Stomach (tissue), 9 donors: ENCODE data around the gene KLHL29. TPM values are rescaled to one million over a fixed set of nuclear protein-coding genes. Genes with fewer than 3 reads are reported as not detected.
A peak's percentile ranks its signal among the peaks of the same experiment; 100 is the strongest.

Experiments used
- DNase-seq, 2 donors: peaks; one replicate each; pipeline versions ENCODE4 v3.0.0 to v3.0.0-alpha.2; 2013 to 2019
- H3K27ac ChIP-seq, 5 donors: fragments of 200-600 bp in 4 of 5; sonication (generic) in 4 of 5; one replicate each; pipeline ENCODE4 v1.5.1; 2013 to 2019; ENCODE audit warnings: mild to moderate bottlenecking in 1 of 5, moderate library complexity in 1 of 5
- H3K27me3 ChIP-seq, 3 donors: fragments of 200-600 bp; sonication (generic); one replicate each; pipeline ENCODE4 v1.5.1; 2017 to 2019; ENCODE audit warnings: mixed run types in 1 of 3
- H3K36me3 ChIP-seq, 4 donors: fragments of 200-600 bp; sonication (generic); 1 replicate in 3 of 4; 2 replicates in 1 of 4; pipeline ENCODE4 v1.5.1; 2016 to 2019
- H3K4me1 ChIP-seq, 4 donors: fragments of 200-600 bp; sonication (generic); one replicate each; pipeline ENCODE4 v1.5.1; 2016 to 2019
- H3K4me3 ChIP-seq, 4 donors: fragments of 200-600 bp; sonication (generic) in 3 of 4; one replicate each; pipeline ENCODE4 v1.5.1; 2016 to 2019; ENCODE audit warnings: mild to moderate bottlenecking in 1 of 4
- H3K9me3 ChIP-seq, 4 donors: fragments of 200-600 bp; sonication (generic); one replicate each; pipeline ENCODE4 v1.5.1; 2016 to 2019
- EP300 ChIP-seq: sonication (generic); formaldehyde crosslinking; IDR thresholded peaks from one replicate; pipeline ENCODE4 v1.6.1; 2017; ENCODE audit warnings: antibody characterized with exemption
- POLR2A ChIP-seq, 4 donors: fragments of 450-650 bp; IDR thresholded peaks; one replicate each; pipeline ENCODE4 v1.6.1; 2016; ENCODE audit warnings: antibody characterized with exemption in 4 of 4, control low read depth in 2 of 4, mild to moderate bottlenecking in 1 of 4, moderate library complexity in 1 of 4
- POLR2AphosphoS5 ChIP-seq, 3 donors: sonication (generic); formaldehyde crosslinking; IDR thresholded peaks; one replicate each; pipeline ENCODE4 v1.6.1; 2016; ENCODE audit warnings: antibody characterized with exemption in 3 of 3
- WGBS, 5 donors: extraction: QIAGEN DNeasy Blood & Tissue Kit in 3 of 5; methylation state at CpG; one replicate each; pipeline versions ENCODE4 v1.1.5 to v1.1.7; 2013 to 2018; 5-methylcytosine and 5-hydroxymethylcytosine counted together
- intact Hi-C: fragments of 100-400 bp; cut with DNase I; formaldehyde crosslinking; loops from one replicate; pipeline ENCODE4 v1.15.1; 2023; ENCODE audit warnings: low total_unique reads
- polyA plus RNA-seq, 3 donors: library from polyadenylated mRNA; stranded (reverse); fragments of 200-250 nt; gene quantifications; one replicate each; pipeline ENCODE4 v1.2.3, GENCODE V29; 2013
- total RNA-seq, 5 donors: library from RNA; depleted of rRNA; stranded (reverse); fragments of >200 nt; gene quantifications; one replicate each; pipeline versions ENCODE4 v1.1.0 to v1.2.3, GENCODE V29; 2014 to 2016
- TF ChIP-seq, protein P1 (sequence below), 7 experiments: fragments of 450-650 bp in 4 of 7; fragments of 200-600 bp in 3 of 7; sonication (generic) in 3 of 7; IDR thresholded peaks; one replicate each; pipeline ENCODE4 v1.5.1; 2016 to 2019; ENCODE audit warnings: antibody characterized with exemption in 7 of 7, control low read depth in 2 of 7, mild to moderate bottlenecking in 1 of 7
- donor health status: healthy with polysubstance abuse.
- donor health status: Bipolar disorder and iron deficiency.
- donor health status: healthy.

The KLHL29 gene
- total and polyA plus RNA-seq, 8 donors, result under 0.01 to 6.6 (median 1.3) TPM

DNA sequence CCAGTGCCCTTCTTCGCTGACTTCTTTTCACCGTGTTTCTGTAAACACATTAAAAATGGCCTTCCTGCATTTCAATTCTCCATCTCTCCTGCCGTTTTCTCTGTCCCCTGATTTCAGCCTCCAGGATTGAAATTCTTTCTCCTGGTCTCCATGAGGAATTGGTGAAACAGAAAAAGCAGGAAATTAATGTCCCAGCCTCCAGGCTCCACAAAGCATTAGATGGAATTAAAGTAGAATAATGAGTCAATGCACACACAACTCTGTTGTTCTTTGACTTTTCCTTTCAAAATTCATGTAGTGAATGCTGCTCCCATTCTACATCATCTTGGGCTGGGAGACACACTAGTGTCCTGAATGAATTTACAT, 209.5 kb downstream of the KLHL29 start:
- Histone ChIP-seq H3K9me3 (no peaks in the 10 kb centered on the region), H3K4me3 (peak overlapping the region in 1 of 4 donors; percentile 14), H3K27me3 (peaks cover 0 to 16% (median 0%) of the 10 kb centered on the region in 3 donors), H3K27ac (peak overlapping the region in 3 of 5 donors; percentile 68 to 91 (median 77)), H3K36me3 (no peaks in the 10 kb centered on the region), H3K4me1 (peaks cover 0 to 80% (median 35%) of the 10 kb centered on the region in 4 donors)
- intact Hi-C loops, result no loop called here
- 28 to 44% (median 35%) methylated on average over 3 of the region's 3 CpGs for WGBS, 5 donors
- TF ChIP-seq POLR2A (IDR thresholded peaks at IDR 0.05) (no peak), EP300 (no peak), POLR2AphosphoS5 (IDR thresholded peaks at IDR 0.05) (no peak)
- TF ChIP-seq, protein P1, sequence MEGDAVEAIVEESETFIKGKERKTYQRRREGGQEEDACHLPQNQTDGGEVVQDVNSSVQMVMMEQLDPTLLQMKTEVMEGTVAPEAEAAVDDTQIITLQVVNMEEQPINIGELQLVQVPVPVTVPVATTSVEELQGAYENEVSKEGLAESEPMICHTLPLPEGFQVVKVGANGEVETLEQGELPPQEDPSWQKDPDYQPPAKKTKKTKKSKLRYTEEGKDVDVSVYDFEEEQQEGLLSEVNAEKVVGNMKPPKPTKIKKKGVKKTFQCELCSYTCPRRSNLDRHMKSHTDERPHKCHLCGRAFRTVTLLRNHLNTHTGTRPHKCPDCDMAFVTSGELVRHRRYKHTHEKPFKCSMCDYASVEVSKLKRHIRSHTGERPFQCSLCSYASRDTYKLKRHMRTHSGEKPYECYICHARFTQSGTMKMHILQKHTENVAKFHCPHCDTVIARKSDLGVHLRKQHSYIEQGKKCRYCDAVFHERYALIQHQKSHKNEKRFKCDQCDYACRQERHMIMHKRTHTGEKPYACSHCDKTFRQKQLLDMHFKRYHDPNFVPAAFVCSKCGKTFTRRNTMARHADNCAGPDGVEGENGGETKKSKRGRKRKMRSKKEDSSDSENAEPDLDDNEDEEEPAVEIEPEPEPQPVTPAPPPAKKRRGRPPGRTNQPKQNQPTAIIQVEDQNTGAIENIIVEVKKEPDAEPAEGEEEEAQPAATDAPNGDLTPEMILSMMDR (IDR thresholded peaks at IDR 0.05), result no peak
- no peak for DNase-seq

DNA sequence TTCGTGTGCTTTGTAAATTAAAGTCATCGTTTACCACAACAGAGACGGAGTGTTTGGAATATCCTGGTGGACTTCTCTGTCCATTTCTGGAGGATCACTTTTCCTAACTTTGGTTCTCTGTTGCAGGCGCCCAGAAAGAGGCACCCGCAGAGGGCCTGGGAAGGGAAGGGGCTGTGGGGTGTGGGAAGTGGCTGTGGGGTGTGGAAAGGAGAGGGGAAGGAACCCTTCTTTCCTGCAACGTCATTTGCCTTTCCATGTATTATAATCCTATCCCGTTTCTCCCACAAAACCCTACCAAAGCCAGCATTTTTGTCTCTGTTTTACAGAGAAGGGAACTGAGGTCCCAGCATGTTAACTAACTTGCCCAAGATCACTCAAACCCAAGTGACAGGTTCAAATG, 210.0 kb downstream of the KLHL29 start:
- Histone ChIP-seq H3K4me3 (no peak overlapping the region), H3K4me1 (peaks cover 0 to 74% (median 34%) of the 10 kb centered on the region in 4 donors), H3K27ac (peak overlapping the region in 3 of 5 donors; percentile 68 to 91 (median 77)), H3K27me3 (peaks cover 0 to 16% (median 0%) of the 10 kb centered on the region in 3 donors), H3K9me3 (no peaks in the 10 kb centered on the region), H3K36me3 (no peaks in the 10 kb centered on the region)
- no peak for DNase-seq
- intact Hi-C loops, result no loop called here
- TF ChIP-seq EP300 (no peak), POLR2AphosphoS5 (IDR thresholded peaks at IDR 0.05) (no peak), POLR2A (IDR thresholded peaks at IDR 0.05) (no peak)
- TF ChIP-seq, protein P1 (IDR thresholded peaks at IDR 0.05), result no peak
- 81 to 85% (median 83%) methylated on average over 7 of the region's 7 CpGs for WGBS, 5 donors

DNA sequence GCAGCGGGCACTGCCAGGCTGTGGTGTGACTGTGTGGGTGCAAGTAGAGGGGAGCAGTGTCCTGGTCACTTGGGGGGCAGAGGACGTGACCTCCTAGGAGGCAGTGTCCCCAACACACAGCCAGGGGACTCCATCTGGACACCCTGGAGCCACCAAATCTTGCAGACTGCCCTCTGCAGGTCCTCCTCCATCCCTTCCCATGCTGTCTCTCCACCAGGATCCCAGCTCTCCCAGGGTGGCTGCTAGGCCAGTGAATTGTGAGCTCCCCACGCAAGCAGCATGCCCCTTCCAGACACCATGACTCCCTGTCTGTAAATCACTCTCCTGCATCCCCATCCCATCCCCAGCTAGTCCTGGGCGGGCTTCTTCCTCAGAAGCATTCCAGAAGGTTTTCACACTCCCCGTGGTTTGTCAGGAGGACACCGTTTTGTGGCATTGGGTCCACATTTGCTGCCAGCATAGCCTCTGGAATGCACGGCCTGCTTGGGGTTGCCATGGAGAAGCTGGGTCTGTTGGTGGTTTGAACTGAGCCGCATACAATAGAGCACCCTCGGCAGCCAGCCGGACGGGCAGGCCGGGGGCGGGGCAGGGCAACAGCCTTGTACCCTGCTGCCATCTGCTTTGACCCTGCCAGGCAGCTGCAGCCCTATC, 210.7 kb downstream of the KLHL29 start:
- peak in 1 of 2 donors; percentile 83 for DNase-seq
- Histone ChIP-seq H3K4me1 (peaks cover 0 to 72% (median 32%) of the 10 kb centered on the region in 4 donors), H3K27me3 (peaks cover 0 to 16% (median 0%) of the 10 kb centered on the region in 3 donors), H3K9me3 (no peaks in the 10 kb centered on the region), H3K27ac (peak overlapping the region in 3 of 5 donors; percentile 68 to 91 (median 77)), H3K36me3 (no peaks in the 10 kb centered on the region), H3K4me3 (no peak overlapping the region)
- TF ChIP-seq, protein P1 (IDR thresholded peaks at IDR 0.05), result no peak
- TF ChIP-seq POLR2AphosphoS5 (IDR thresholded peaks at IDR 0.05) (peak in 1 of 3 donors; percentile 36), POLR2A (IDR thresholded peaks at IDR 0.05) (no peak), EP300 (no peak)
- intact Hi-C loops, result no loop called here
- 42 to 65% (median 47%) methylated on average over 6 to 13 of the region's 13 CpGs for WGBS, 5 donors

DNA sequence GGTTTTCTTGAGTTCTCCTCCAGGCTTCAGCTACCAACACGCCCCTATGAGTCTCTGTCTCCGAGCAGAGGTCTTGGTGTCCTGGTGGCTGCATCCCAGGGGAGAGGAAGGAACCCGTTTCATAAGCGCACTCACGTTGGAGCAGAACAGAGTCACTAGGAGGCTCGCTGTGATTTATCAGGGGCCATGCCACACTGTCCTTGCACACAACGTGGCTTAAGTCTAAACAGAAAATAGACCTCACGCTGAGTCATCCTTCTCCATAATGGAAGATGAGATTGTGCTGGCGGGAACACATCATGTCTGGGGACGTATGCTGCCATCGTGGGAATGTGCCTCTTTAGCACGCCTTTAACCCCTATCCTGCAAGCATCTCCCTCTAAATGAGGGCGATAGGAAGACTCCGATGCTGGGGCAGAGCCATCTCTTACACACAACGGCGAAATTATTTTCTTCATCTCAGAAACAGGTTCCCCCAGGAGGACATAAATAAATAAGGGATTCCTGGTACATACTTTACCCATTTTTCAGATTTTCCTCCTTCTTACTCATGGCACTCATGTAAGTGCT, 211.4 kb downstream of the KLHL29 start:
- peak overlapping the region in 3 of 5 donors; percentile 68 to 91 (median 77) for H3K27ac ChIP-seq
- intact Hi-C loops, result no loop called here
- no peak overlapping the region for H3K4me3 ChIP-seq
- DNase-seq, result no peak
- TF ChIP-seq, protein P1 (IDR thresholded peaks at IDR 0.05), result no peak
- peak; percentile 15 to 84 (median 72) for TF ChIP-seq POLR2AphosphoS5 (IDR thresholded peaks at IDR 0.05)
- TF ChIP-seq POLR2A (IDR thresholded peaks at IDR 0.05), result no peak
- peak; percentile 83 for TF ChIP-seq EP300
- WGBS, 5 donors, result 70 to 75% (median 71%) methylated on average over 14 to 16 of the region's 16 CpGs
- no peaks in the 10 kb centered on the region for H3K9me3 ChIP-seq
- peaks cover 0 to 66% (median 30%) of the 10 kb centered on the region in 4 donors for H3K4me1 ChIP-seq
- no peaks in the 10 kb centered on the region for H3K36me3 ChIP-seq
- peaks cover 0 to 16% (median 0%) of the 10 kb centered on the region in 3 donors for H3K27me3 ChIP-seq
